HG03064 (cell line): Measurements from ENCODE around the gene PNMA1.
A peak's percentile ranks its signal among the peaks of the same experiment; 100 is the strongest.

ENCODE experiments used
- ATAC-seq: cut with Tn5 transposase; IDR thresholded peaks from one replicate; pipeline ENCODE4 v1.9.1; 2021; ENCODE audit warnings: low read depth; ENCODE audit not compliant: unreplicated experiment

PNMA1 gene

DNA sequence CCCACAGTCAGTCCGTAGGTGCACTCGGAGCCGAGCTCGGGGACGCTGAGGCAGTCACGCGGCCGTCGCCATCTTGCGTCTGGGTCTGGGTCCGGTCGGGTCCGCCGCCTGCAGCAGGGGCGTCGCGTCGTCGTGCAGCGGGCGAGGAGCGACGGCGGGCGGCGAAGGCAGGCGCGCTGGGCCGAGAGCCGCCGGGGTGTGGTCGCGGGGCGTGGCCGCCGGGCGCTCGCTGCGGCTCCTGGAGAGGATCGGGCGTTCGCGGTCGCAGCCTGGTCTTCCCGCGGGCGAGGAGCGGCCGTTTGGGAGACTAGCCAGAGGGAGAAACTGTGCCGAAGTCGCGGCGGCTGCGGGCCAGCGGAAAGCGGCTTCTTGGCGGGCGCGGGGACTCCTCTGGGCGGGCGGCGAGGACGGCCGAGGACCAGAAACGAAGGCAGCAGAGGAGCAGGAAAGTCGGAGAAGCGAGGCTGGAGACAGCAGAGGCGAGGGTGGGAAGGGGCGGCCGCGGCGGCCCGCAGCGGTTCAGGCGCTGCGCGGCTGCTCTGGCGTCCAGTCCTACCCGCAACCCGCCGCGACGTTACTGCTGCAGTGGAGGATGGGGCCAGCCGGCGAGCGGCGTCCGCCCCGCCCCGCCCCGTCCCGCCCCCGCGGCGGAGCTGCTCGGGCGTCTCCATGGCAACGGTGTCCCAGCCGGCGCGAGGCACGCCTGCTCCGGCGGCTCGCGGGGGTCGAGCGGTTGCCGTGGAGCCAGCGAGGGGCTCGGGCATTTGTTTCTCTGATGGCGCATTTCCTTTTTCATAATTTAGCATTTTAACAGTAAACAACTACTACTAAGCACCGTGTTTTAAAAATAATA lies at the start of gene PNMA1:
TSS of gene PNMA1 (minus strand) at position 582 of the 853 bp plus-strand sequence. CDS start 745 bp downstream, outside the sequence.
- peak; percentile 66 for ATAC-seq

GRCh38 chr14:73763396-73763795 lies 49.2 kb upstream of the PNMA1 start:
- no peak for ATAC-seq

GRCh38 chr14:73762375-73762822 lies 48.2 kb upstream of the PNMA1 start:
- ATAC-seq: no peak

GRCh38 chr14:73761618-73762355 lies 47.6 kb upstream of the PNMA1 start:
- no peak for ATAC-seq

GRCh38 chr14:73760598-73761586 lies 46.7 kb upstream of the PNMA1 start:
- ATAC-seq: no peak

DNA sequence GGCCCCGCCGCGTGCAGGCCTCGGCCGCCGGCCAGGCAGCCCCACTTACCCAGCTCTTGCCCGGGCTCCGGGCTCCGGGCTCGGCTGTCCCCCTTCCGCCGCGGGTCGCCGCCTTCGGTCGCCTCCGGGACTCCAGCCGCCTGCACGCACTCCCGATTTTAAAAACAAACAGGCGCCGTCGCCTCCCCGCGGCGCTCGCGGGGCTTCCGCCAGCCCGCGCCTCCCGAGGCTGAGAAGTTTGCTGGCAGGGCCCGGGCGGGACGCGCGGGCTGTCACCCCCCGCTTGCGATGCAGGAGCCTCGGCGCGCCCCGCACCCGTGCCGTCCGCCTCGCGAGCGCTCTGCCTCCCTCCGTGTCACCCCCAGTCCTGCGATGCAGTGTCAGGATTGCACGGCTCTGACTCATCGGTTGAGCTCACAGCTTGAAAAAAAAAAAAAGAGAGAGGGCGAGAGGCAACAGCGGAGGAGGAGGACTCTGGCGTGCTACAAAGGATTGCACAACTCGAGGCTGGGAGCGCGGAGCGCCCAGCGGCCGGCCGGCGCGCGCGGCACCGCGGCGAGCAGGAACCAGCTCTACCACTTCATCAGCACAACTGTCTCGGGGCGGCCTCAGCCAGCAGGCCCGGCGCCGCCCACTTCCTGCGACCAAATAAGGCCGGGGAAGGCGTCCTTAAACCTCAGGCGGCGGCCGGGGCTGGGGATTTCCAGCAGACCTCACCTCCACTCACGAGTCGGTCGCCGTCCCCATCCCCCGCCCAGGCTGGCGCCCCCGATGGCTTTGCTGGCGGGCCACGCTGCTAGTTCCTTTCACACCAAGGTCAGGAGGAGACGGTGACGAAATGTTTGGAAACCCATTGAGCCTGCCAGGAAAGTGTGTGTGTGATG lies 45.8 kb upstream of the PNMA1 start:
- ATAC-seq: peak; percentile 46

- no peak for ATAC-seq
Measured at GRCh38 chr14:73759183-73759713, 45.1 kb upstream of the PNMA1 start.

DNA sequence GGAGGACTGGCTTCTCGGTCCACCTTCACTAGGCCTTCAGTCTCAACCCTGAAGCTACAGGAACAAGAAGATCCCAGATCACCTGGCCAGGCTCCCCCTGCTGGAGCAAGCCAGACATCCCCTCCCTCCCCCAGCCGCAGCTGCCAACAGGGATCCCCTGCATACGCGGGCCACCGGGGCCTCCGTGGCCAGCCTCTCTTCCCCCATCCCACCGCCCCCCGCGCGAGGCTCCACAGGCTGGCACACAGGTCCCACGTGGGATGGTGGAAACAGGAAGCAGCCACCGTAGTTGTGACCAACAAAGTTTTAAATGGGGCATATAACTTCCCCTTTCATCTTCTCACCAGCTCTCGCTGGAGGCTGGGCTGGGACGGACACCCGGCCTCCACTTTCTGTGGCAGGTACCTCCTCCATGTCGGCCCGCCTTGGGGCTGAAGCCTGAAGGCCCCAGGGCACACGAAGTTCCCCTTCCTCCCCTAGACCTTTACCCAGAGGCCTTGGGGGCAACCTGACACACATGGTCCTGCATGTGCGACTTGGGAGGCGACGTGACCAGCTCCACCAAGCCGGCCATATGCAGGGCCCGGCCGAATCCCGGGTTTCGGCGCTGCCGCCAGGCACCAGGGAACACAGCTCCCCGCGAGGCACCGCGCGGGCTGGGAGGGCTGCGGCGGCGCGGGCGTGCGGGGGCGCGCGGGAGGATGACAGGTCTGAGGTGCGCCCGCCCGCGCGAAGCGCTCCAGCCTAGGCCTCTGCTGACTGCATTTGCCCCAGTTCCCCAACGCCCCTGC lies 44.4 kb upstream of the PNMA1 start:
- ATAC-seq: no peak

DNA sequence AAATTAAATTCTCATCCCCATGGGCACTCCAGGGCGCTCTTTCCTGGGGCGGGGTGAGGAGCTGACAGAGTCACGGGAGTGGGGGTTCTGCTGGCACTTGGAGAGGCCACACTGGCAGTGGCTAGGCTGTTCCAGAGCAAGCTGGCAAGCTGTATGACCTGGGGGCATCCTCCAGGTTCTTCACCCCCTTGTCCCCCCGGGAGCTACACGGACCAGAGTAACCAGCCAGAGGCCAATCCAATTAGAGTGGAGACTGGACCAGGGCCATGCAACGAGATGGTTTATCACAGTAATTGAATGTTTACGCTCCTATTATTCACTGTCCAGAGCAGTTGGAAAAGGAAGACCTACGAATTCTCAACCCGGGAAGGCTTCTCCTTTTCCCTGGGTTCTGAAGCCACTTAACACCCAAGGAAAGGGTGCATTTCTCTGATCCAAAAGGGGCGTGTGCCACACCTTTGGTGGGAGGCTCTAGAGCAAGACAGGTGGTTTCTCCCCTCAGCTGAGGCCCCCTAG lies 43.8 kb upstream of the PNMA1 start:
- no peak for ATAC-seq

- ATAC-seq: no peak
Measured at GRCh38 chr14:73757381-73757780, 43.2 kb upstream of the PNMA1 start.

GRCh38 chr14:73755434-73756014 lies 41.3 kb upstream of the PNMA1 start:
- no peak for ATAC-seq

GRCh38 chr14:73754911-73755360 lies 40.8 kb upstream of the PNMA1 start:
- ATAC-seq: no peak

DNA sequence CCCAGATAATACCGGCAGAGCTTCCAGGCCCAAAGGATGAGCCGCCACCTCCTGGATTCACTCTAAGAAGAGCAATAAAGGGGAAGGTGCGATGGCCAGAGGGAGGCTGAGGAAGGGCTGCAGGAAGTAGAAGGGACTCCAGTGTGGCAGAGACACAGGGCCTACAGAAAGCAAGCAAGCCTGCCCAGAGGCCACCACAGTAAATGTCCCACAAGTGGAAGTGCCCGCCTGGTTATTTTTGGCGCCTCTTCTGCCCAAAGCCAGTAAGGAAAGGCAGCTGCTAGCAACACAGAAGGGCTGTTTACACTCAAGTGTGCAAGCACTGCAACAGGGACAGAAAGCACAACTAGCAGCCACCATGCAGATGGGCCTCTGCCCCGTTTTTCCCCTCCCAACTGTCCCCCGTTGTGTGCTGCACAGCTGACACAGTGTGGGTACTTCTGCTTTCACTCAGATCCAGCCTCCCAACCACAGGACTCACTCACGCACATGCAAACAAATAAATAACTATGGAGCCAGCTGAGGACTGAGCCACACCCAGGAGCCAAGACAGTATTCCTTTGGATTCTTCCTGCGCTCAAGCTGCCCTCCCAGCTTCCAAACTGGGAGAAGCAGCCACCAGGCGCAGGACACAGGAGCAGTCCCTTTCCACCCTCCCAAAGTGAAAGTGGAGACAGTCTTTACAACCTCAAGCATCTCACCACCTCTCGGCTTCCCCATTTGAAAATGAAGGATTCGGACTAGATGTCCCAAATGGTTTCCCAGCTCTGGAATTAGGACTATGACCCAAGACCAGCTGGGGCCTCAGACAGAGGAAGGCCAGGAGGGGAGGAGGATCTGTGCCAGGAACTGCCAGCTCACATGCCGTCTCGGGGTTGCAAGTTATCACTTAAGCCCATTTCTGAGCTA lies 40.0 kb upstream of the PNMA1 start:
- ATAC-seq: no peak

DNA sequence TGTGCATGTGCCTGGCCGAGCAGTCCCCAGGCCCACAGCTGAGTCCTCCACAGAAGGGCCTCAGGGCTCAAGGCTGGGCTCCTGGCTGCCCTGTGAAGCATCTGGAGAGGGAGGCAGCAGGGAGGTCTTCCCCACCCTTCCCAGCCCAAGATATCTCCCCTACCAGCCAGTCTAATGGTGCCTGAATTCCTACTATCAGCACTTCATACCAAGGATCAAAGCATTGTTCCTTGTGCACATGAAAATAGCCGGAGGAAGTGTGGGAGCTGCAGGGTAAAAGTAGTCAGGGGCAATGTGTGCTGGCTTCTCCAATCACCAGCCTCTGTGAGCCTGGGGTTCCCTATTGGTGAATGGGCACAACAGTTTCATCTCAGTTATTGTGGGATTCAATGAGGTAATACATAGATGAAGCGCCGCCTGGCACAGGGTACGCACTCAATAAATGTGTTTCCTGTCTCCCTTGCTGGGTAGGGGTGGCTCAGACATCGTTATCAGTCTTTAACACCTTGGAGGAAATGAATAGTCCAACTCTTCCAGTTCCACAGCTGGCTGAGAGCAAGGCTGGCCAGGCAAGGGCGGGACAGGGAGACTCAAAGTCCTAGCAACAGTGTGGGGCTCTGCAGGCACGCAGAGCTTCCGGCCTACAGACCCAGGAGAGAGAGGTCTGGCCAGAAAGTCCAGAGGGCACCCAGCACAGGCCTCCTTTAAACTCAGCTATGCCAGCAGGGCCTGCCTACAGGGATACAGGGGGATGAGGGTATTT lies 39.1 kb upstream of the PNMA1 start:
- ATAC-seq: no peak

DNA sequence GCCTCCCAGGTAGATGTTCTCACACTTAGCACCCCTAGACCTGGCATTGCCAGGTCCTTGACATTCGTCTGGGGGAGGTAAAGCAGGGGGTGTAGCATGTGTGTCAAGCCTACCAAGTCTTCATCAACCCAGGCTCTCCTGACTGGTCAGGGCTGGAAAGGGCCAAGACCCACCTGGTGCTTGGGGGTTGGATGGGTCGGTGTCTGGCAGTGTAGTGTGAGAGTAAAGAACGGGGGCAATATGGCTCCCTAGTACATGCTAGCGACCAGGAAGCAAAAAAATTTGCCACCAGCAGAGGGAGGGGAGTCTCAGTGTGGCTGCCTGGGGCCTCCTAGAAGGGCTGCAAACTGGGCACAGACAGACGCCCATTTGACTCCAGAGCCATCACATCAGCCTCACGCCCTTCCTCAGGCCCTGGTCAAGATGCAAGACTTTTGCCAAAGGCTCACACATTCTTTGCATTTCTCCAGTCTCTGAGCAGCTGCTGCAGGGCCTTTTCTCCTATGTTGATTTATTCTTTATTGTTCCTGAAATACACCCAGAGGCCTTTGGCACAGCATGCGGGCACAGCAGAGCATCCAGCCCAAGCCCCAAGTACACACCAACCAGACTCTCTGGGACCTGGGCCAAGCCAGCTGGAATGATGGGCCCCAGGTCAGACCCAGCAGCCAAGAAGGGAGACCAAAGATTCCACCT lies 38.3 kb upstream of the PNMA1 start:
- no peak for ATAC-seq
